Measurements from ENCODE around the gene BTNL8.

The BTNL8 gene

DNA sequence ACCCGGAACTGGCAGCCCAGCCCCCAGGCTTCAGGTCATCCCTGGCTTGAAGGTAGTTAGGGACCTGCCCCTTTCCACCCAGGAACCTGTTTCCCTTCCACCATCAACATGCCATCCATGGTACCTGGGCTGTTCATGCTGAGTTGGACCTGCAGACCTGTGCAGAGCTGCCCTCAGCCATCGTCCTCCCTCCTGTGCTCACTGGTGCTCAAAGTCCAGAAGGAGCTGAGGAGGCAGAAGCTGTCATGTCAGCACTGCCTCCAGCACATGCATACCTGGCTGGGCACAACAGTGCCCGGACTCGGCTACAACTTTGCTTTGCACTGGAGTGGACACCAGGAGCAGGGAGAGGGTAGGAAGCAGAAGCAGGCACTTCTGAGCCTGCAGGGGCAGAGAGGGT, 36.2 kb downstream of the BTNL8 start:
- H3K36me3 ChIP-seq (ENCODE audit: low read length) = no peaks in the 10 kb centered on the region
- no peaks in the 10 kb centered on the region for H4K20me1 ChIP-seq (ENCODE audit: low read depth, low read length)
- no peaks in the 10 kb centered on the region for H3K79me2 ChIP-seq (ENCODE audit: insufficient read depth, low read length)
- no peaks in the 10 kb centered on the region for H3K27me3 ChIP-seq (ENCODE audit: low read length)
- no peaks in the 10 kb centered on the region for H3K9me2 ChIP-seq (replicated peaks; ENCODE audit: insufficient read depth, low read length)
- H3K27ac ChIP-seq (ENCODE audit: low read depth, low read length) = no peak overlapping the region
- no peak overlapping the region for H3K9ac ChIP-seq (ENCODE audit: low read length)
- H3F3A ChIP-seq (ENCODE audit: insufficient read depth) = no peaks in the 10 kb centered on the region
- no peak overlapping the region for H3K4me3 ChIP-seq (ENCODE audit: insufficient read depth, low read length, poor library complexity, severe bottlenecking)
- TF ChIP-seq EZH2phosphoT487 (conservative IDR thresholded peaks at IDR 0.05; ENCODE audit: low read length) = no peak
- no peak for TF ChIP-seq CTCF (IDR thresholded peaks at IDR 0.05; ENCODE audit: insufficient read depth, low read length, poor library complexity, severe bottlenecking)
- H3K4me2 ChIP-seq (ENCODE audit: low read depth, low read length, poor library complexity, severe bottlenecking) = no peak overlapping the region
- peaks cover 11% of the 10 kb centered on the region; the same call in 1 of the 2 replicates for H3K9me3 ChIP-seq (ENCODE audit: insufficient read depth, low read length)
- H2AFZ ChIP-seq (ENCODE audit: low read depth, low read length, severe bottlenecking) = no peak overlapping the region

GRCh38 chr5:180938294-180938693, 39.3 kb downstream of the BTNL8 start:
- TF ChIP-seq CTCF (IDR thresholded peaks at IDR 0.05; ENCODE audit: insufficient read depth, low read length, poor library complexity, severe bottlenecking) (no peak), EZH2phosphoT487 (conservative IDR thresholded peaks at IDR 0.05; ENCODE audit: low read length) (no peak)
- no peak overlapping the region for H3K4me2 ChIP-seq (ENCODE audit: low read depth, low read length, poor library complexity, severe bottlenecking)
- no peak overlapping the region for H3K9ac ChIP-seq (ENCODE audit: low read length)
- H3K36me3 ChIP-seq (ENCODE audit: low read length) = no peaks in the 10 kb centered on the region
- H3K9me2 ChIP-seq (replicated peaks; ENCODE audit: insufficient read depth, low read length) = no peaks in the 10 kb centered on the region
- no peak overlapping the region for H2AFZ ChIP-seq (ENCODE audit: low read depth, low read length, severe bottlenecking)
- H3K4me3 ChIP-seq (ENCODE audit: insufficient read depth, low read length, poor library complexity, severe bottlenecking) = no peak overlapping the region
- H3F3A ChIP-seq (ENCODE audit: insufficient read depth) = no peaks in the 10 kb centered on the region
- H3K79me2 ChIP-seq (ENCODE audit: insufficient read depth, low read length) = no peaks in the 10 kb centered on the region
- no peaks in the 10 kb centered on the region for H3K27me3 ChIP-seq (ENCODE audit: low read length)
- peaks cover 11% of the 10 kb centered on the region; the same call in 1 of the 2 replicates for H3K9me3 ChIP-seq (ENCODE audit: insufficient read depth, low read length)
- no peaks in the 10 kb centered on the region for H4K20me1 ChIP-seq (ENCODE audit: low read depth, low read length)
- H3K27ac ChIP-seq (ENCODE audit: low read depth, low read length) = no peak overlapping the region

DNA sequence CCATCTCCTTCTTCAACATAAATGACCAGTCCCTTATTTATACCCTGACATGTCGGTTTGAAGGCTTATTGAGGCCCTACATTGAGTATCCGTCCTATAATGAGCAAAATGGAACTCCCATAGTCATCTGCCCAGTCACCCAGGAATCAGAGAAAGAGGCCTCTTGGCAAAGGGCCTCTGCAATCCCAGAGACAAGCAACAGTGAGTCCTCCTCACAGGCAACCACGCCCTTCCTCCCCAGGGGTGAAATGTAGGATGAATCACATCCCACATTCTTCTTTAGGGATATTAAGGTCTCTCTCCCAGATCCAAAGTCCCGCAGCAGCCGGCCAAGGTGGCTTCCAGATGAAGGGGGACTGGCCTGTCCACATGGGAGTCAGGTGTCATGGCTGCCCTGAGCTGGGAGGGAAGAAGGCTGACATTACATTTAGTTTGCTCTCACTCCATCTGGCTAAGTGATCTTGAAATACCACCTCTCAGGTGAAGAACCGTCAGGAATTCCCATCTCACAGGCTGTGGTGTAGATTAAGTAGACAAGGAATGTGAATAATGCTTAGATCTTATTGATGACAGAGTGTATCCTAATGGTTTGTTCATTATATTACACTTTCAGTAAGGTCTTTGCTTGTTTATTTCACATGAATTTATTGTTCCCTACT, 51.5 kb downstream of the BTNL8 start:
- Histone ChIP-seq H3K36me3 (ENCODE audit: low read length) (no peaks in the 10 kb centered on the region), H3K79me2 (ENCODE audit: insufficient read depth, low read length) (no peaks in the 10 kb centered on the region), H4K20me1 (ENCODE audit: low read depth, low read length) (no peaks in the 10 kb centered on the region), H3K9me2 (replicated peaks; ENCODE audit: insufficient read depth, low read length) (no peaks in the 10 kb centered on the region), H2AFZ (ENCODE audit: low read depth, low read length, severe bottlenecking) (no peak overlapping the region), H3K4me3 (ENCODE audit: insufficient read depth, low read length, poor library complexity, severe bottlenecking) (no peak overlapping the region), H3K9me3 (ENCODE audit: insufficient read depth, low read length) (no peaks in the 10 kb centered on the region), H3F3A (ENCODE audit: insufficient read depth) (no peaks in the 10 kb centered on the region), H3K27ac (ENCODE audit: low read depth, low read length) (no peak overlapping the region), H3K9ac (ENCODE audit: low read length) (no peak overlapping the region), H3K27me3 (ENCODE audit: low read length) (no peaks in the 10 kb centered on the region), H3K4me2 (ENCODE audit: low read depth, low read length, poor library complexity, severe bottlenecking) (no peak overlapping the region)
- no peak for TF ChIP-seq CTCF (IDR thresholded peaks at IDR 0.05; ENCODE audit: insufficient read depth, low read length, poor library complexity, severe bottlenecking)
- no peak for TF ChIP-seq EZH2phosphoT487 (conservative IDR thresholded peaks at IDR 0.05; ENCODE audit: low read length)
